Erythroblast (primary cell): Measurements from ENCODE around the gene RAB31.
A peak's percentile ranks its signal among the peaks of the same experiment; 100 is the strongest.

Experiments used
- DNase-seq, 2 experiments: peaks; one replicate each; lab custom pipeline; 2025; lab: John Stamatoyannopoulos, UW
- GATA1 ChIP-seq: IDR thresholded peaks from 2 replicates; pipeline ENCODE4 v1.6.1; 2011; ENCODE audit warnings: low read depth, mild to moderate bottlenecking, control low read depth, low read length, moderate library complexity
- POLR2A ChIP-seq: IDR thresholded peaks from 2 replicates; pipeline ENCODE4 v1.6.1; 2011; ENCODE audit warnings: mild to moderate bottlenecking, low read length

RAB31 gene

DNA sequence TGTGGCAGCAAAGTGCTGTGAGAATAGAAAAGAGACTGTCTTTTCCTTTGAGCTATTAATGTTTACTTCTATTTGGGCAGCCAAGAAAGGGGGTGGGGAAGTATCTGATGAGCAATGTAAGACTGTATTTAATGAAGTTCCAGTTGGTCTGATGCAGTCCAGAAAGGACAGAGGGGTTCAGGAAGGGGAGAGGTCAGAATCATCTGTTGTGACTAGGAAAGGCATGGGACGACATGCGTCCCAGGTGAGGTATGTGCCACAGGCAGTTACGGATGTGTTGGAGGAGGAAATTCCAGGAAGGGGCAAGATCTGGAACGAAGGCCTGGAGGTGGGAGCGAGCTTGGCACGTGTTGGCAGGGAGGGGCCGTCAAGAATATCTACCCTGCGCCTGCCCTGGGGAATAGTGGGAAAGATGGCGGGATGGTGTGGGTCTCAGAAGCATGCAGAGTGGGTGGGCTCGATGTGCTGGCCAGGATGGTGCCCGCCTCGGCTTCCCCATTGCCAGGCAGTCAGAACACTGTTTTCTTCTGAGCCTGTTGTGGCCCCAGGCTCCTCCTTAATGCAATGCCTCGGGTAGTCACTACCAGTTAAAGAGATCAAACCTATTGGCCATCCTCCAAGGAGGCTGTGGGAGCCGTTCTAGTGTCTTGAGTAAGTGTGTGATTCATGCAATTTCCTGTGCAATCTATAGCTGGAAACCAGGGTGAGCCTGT, 119.8 kb downstream of the RAB31 start:
- TF ChIP-seq GATA1: no peak
- TF ChIP-seq POLR2A: no peak
- DNase-seq: peak; percentile 64 to 85

DNA sequence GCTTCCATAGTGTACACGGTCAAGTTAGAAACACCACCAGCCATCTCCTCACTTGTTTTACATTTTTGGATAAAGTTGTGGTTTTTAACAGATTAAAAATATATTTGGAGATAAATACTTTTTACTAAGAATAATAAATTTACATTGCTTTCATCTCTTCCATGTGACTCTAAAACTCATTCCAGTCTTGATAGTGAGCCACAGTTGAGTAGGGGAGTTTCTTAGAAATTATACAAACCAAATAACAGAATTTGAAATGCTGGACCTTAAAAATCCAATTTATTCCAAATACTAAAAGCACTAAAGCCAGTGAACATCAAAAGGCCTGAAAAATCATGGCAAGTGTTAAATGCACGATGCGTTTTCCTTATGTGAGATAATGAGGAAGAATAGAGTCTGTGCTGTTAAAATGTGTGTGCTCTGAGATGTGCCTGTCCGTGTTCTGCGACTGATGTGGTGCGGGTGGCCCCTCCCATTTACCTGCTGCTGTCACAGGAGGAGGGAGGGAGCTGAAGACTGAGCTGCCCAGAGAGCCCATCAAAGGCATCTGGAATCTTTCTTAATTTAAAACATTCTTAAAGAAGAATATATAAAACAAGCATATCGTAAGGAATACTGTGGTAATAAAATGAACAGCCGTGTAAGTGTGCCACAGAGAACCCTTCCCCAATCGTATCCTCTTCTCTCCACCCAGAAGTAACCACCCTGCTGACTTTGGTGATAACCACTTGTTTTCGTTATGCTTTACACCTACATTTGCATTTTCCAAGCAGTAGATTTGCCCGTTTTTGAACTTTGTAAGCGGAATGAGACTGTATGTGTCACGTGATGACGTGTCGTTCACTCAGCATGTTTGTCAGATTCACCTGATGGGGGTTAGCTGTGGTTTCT, 120.7 kb downstream of the RAB31 start:
- DNase-seq: peak in 1 of 2 experiments; percentile 39
- TF ChIP-seq GATA1: no peak
- no peak for TF ChIP-seq POLR2A

DNA sequence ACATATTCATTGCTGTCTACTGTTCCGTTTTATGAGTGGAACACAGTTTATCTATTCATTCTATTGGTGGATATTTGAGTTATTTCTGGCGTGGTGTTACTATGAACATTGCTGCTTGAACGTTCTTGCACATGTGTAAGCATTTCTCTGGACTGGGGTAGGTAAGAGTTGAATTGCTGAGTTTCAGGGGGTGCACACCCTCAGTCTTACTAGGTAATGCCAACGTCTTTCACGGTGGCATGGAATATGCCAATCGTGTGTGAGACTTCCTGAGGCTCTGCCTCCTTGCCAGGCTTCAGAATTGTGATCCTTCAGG, 121.3 kb downstream of the RAB31 start:
- TF ChIP-seq GATA1 (no peak), POLR2A (no peak)

DNA sequence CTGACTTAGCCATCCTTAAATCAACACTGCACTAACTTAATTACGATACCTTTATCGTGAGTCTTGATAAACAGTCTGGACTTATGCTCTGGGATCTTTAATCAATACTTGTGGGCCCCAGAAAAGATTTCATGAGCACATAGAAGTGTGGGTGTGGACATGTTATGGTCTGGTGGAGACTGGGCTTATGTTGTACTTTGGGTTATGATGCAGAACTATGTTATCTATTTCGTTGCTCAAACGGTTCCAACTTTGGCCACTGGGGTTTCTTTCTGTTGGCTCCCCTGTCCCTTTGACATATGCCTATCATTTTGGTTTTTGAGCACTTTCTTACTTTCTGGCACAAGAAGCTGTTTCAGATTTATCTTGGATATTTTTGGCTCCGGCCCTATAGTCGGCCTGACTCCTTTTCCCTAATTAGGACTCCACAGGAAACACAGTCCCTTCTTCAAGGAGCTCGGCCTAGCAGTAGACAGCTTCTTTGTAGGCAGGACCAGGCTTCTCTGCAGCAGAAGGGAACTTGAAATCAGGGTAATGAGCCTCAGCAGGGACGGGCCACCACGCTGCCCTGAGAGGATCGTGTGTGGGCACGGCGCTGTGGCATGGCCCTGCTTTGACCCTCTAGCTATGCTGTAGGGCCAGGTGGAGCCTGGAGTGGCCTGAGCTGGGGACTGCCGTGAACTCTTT, 123.1 kb downstream of the RAB31 start:
- peak; percentile 44 to 56 for DNase-seq
- no peak for TF ChIP-seq POLR2A
- TF ChIP-seq GATA1: no peak

More for the DNA sequence above, 121.3 kb downstream of the RAB31 start:
- DNase-seq: no peak

DNA sequence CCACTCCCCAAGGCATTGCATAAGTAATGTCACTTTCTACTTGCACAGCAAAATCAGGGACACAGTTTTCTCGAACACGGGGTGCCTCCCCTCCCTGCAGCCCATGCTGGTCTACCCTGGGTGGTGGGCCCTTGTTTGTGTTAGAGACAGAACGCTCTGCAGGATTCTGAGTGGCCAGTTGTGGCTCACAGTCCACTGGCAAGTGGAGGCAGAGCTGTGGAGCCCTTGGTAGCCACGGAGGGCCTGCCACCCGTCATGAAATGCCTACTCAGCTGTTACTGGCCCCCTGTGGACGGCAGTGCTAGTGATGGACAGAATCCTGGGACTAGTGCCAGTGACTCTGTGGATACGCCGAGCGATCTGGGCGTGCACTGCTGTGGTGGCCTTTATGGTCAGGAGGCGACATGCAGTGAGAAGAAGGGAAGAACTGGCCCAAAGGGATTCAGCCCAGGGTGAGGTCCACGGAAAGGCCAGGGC, 123.7 kb downstream of the RAB31 start:
- TF ChIP-seq GATA1: no peak
- TF ChIP-seq POLR2A: no peak
- DNase-seq: no peak

DNA sequence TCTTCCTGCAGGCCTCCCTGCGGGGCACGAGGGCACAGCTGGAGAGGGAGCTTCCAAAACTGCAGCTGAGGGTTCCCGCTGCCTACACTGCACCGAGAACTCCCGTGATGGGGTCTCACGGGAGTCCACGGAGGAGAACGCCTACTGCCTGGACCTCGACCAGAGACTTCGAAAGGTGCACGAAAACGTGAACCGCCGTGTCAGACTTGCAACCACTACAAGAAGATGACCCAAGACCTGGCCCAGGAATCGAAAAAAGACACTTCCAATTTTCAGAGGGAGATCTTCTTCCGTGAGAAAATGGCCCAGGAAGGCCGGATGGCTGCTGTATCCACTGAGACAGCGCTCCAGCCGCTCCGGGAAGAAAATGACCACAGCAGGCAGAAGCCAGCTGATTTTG, 124.8 kb downstream of the RAB31 start:
- TF ChIP-seq POLR2A (no peak), GATA1 (no peak)
- no peak for DNase-seq

DNA sequence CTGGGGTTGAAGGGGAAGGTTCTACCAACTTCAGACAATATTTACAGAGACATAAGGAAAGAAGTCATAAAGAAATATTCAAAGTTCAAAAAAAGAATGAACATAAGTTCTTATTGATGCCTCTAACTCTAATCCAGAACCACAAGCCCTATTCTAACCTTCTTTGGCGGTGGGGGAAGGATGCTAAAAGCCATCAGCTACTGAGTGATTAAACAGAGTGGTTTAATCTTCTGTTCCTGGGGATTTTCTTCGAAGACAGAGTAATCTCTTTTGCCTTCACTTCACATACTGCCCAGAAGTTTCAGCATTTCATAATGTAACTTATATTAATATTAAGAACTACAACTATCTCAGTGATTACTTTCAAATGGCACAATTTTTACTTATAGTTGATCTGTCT, 126.5 kb downstream of the RAB31 start:
- TF ChIP-seq GATA1 (no peak), POLR2A (no peak)
- DNase-seq: no peak

DNA sequence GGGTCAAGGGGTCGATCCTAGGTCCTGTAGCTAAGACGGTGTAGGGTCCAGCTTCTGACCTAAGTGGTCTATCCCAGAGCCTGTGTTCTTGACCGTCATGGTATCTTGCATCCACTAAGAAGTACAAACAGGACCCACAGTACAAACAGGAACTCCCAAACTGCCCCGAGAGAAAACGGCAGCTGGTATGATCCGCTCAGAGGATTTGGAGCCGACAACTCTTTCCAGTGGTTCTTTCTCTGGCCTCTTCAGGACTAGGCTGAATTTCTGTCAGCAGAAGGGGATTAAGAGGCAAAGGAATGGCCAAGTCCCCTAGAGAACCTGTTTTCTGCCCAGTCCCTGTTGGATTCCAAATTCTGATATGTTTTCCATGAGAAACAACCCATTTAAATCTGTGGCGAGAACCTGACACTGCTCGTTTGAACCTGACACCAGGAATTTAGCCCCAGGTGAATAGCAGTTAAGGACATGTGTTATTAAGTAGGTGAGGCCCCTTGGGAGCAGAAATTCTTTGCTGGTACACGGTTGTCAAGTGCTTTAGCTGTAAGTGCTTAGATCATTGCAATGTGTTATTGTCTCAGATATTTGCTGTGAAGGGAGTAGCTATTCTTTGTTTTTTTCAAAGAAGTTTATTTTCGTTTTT, 127.1 kb downstream of the RAB31 start:
- DNase-seq: no peak
- no peak for TF ChIP-seq POLR2A
- TF ChIP-seq GATA1: no peak

DNA sequence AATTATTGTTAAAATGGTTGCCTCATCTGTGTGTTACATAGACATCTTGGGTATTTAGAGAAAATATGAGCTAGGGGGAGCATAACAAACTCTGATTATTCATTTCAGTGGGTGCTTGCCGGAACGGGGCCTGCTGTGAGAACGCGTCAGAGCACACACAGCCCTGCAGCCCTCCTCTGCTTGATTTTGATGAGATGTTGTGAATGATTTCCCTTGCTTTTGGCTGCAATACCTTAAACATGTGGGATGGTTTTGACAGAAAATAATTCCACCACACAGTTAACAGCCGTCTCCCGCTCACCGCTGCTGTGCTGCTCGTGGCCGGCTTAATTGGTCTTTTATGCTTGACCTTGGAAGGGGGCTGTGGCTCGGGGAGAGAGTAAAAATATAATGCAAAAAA, 127.7 kb downstream of the RAB31 start:
- TF ChIP-seq GATA1: no peak
- no peak for TF ChIP-seq POLR2A
- no peak for DNase-seq

DNA sequence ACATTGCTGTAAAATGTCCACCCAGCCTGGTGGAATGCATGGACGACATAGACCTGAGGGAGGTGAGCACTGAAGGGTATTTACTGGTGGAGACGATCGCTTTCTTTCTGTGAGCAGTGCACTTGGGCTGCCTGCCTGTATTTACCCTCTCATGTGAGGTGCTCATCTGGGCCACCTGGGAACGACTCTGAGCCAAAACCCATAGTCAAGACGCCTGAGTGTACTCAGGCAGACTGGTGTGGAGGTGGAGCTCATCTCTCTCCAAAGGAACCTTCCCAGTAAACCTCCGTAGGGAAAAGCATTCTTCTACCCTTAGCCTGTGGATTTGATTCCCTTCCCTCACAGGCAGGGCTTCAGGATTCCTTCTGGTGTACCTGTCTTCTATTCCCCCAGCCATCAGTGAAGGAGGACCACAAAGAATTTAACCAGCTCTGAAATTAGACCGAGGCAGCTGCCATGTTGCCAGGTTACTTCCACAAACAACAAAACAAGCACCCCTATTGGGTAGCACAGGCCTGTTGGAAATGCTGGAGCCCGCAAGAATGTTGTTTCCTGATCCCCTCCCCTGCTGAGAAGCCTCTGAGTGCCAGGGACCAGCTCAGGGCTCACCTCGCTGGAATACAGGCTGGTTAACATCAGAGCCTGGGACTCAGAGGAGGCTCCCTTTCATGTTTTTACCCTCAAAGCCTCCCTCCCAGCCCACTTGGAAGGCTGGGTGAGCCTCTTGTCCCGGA, 130.2 kb downstream of the RAB31 start:
- DNase-seq: no peak

DNA sequence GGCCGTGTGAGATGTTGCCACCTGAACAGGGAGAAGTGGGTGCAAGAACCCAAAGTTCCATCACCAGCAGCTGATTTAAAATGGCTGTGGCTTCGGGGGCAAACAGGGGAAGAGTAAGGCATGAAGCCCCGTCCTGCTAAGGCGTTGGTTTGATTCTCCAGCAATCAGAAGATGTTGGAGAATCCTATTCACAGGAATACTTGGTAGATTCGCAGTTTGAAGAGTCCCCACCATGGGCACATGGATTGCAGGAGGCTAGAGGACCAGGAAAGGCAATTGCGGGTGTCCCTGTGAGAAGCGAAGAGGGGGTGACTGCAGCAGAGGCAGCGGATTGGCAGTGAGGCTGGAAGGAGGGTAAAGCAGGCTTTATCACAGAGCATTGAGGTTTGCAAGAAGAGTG, 131.1 kb downstream of the RAB31 start:
- no peak for DNase-seq
- no peak for TF ChIP-seq GATA1
- TF ChIP-seq POLR2A: no peak

More for the DNA sequence above, 130.2 kb downstream of the RAB31 start:
- TF ChIP-seq GATA1 (no peak), POLR2A (no peak)

DNA sequence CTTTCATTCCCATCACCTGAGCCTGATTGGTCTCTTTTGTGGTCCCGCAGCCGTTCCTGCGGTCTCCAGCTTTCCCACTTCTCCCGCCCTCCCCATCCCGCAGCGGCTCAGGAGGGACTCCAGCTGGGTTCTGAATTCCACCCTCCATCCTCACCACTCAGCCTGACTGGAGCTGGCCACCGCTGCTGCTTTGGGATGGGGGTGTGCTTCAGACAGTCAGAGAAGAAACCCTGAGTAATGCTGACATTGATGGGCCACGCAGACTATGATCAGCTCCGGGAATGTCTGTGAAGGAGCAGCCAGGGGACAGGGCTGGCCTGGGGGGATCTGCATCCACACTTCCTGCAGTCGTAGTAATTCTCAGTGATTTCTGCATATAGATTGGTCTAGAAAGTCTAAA, 131.8 kb downstream of the RAB31 start:
- DNase-seq: no peak
- TF ChIP-seq GATA1 (no peak), POLR2A (no peak)

DNA sequence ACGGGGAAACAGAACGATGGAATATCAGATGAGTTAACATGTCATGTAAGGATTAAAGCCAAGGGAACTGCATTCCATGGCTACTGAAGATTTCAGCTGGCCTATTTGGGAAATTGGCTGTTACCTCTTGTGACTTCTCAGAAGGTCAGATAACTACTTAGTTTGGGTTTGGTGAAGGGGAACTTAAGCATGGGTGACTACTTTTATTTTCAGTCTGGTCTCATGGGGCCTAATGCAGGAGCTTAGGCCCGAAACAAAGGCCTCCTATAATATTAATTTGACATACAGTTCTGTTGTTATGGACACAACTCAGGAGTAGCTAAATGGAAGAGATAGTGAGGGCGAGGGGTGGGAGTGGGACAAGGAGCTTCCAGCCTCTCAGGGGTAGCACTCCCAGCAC, 133.7 kb downstream of the RAB31 start:
- no peak for DNase-seq
- no peak for TF ChIP-seq GATA1
- no peak for TF ChIP-seq POLR2A

DNA sequence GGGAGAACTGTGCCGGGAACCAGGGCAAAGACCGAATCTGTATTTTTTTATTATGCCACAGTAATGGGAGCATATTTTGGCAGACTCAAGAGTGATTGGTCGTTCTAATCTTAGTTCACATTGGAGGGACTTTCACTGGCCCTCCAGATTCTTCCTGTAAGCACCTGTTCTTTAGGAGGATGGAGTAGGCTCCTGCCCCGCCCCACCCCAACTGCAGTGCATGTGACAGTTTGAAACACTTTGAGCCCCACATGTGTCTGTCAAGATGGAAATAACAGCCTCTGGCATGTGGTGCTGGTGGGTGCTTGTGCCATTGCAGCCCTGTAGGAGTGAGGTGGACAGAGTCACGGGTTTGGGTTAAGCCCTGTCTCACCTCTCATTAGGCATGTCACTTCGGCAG, 134.3 kb downstream of the RAB31 start:
- no peak for DNase-seq

More for the DNA sequence above, 134.3 kb downstream of the RAB31 start:
- TF ChIP-seq GATA1 (no peak), POLR2A (no peak)
